Chondrocyte (in vitro differentiated cells): ENCODE results near the gene NTN1. TPM values are rescaled to one million over a fixed set of nuclear protein-coding genes. Genes with fewer than 3 reads are reported as not detected.

Experiments used
- DNase-seq: peaks from one replicate; pipeline ENCODE4 v3.0.0; 2021; ENCODE audit warnings: mixed read lengths, low spot score
- H3K27ac Mint-ChIP-seq: one replicate; pipeline ENCODE4 v1.8.0; 2021; ENCODE audit warnings: mild to moderate bottlenecking, moderate library complexity, mixed read lengths; ENCODE audit not compliant: unreplicated experiment
- H3K27me3 Mint-ChIP-seq: 2 replicates; pipeline ENCODE4 v1.8.0; 2021; ENCODE audit warnings: low read depth, mixed read lengths
- H3K36me3 Mint-ChIP-seq: 2 replicates; pipeline ENCODE4 v1.8.0; 2021; ENCODE audit warnings: low read depth, mixed read lengths
- H3K4me1 Mint-ChIP-seq: 2 replicates; pipeline ENCODE4 v1.8.0; 2021; ENCODE audit warnings: low read depth, mild to moderate bottlenecking, mixed read lengths
- H3K4me3 Mint-ChIP-seq: one replicate; pipeline ENCODE4 v1.8.0; 2021; ENCODE audit warnings: mild to moderate bottlenecking, moderate library complexity, mixed read lengths; ENCODE audit not compliant: unreplicated experiment
- H3K9me3 Mint-ChIP-seq: 2 replicates; pipeline ENCODE4 v1.8.0; 2021; ENCODE audit warnings: low read depth, mixed read lengths
- CTCF ChIP-seq: fragments of 200-600 bp; sonication (generic); IDR thresholded peaks from 2 replicates; pipeline ENCODE4 v1.5.0; 2021; ENCODE audit warnings: antibody characterized with exemption, mild to moderate bottlenecking, moderate library complexity
- total RNA-seq: library from RNA; stranded (reverse); gene quantifications from 3 replicates; pipeline ENCODE4 v1.2.1, GENCODE V29; 2021

Gene NTN1
- total RNA-seq, 1 donor from 2014 or later: 4.0 TPM

- no peak overlapping the region for H3K4me3 Mint-ChIP-seq
- no peak overlapping the region for H3K27ac Mint-ChIP-seq
- no peaks in the 10 kb centered on the region for H3K36me3 Mint-ChIP-seq
- H3K4me1 Mint-ChIP-seq: peaks cover 3% of the 10 kb centered on the region
- no peak for TF ChIP-seq CTCF
- peaks cover 4% of the 10 kb centered on the region for H3K27me3 Mint-ChIP-seq
- no peak for DNase-seq
- peaks cover 2% of the 10 kb centered on the region for H3K9me3 Mint-ChIP-seq
These were observed 149.0 kb downstream of the NTN1 start for GRCh38 chr17:9170336-9170735.

- DNase-seq: no peak
- Mint-ChIP-seq H3K36me3 (no peaks in the 10 kb centered on the region), H3K4me3 (no peak overlapping the region), H3K27me3 (peaks cover 4% of the 10 kb centered on the region), H3K9me3 (peaks cover 2% of the 10 kb centered on the region), H3K27ac (no peak overlapping the region), H3K4me1 (peaks cover 3% of the 10 kb centered on the region)
- TF ChIP-seq CTCF: no peak
These were observed 149.5 kb downstream of the NTN1 start for GRCh38 chr17:9170853-9171252.

- Mint-ChIP-seq H3K27ac (no peak overlapping the region), H3K36me3 (no peaks in the 10 kb centered on the region), H3K27me3 (peaks cover 4% of the 10 kb centered on the region), H3K9me3 (no peaks in the 10 kb centered on the region), H3K4me3 (no peak overlapping the region), H3K4me1 (peaks cover 8% of the 10 kb centered on the region)
- no peak for TF ChIP-seq CTCF
- DNase-seq: no peak
These were observed 152.2 kb downstream of the NTN1 start for GRCh38 chr17:9173386-9173983.

GRCh38 chr17:9174312-9174711, 153.0 kb downstream of the NTN1 start:
- peaks cover 4% of the 10 kb centered on the region for H3K27me3 Mint-ChIP-seq
- no peaks in the 10 kb centered on the region for H3K9me3 Mint-ChIP-seq
- no peak overlapping the region for H3K27ac Mint-ChIP-seq
- peaks cover 11% of the 10 kb centered on the region for H3K4me1 Mint-ChIP-seq
- TF ChIP-seq CTCF: no peak
- H3K36me3 Mint-ChIP-seq: no peaks in the 10 kb centered on the region
- DNase-seq: no peak
- H3K4me3 Mint-ChIP-seq: no peak overlapping the region

- Mint-ChIP-seq H3K4me1 (peaks cover 11% of the 10 kb centered on the region), H3K4me3 (no peak overlapping the region), H3K27me3 (peaks cover 4% of the 10 kb centered on the region), H3K36me3 (no peaks in the 10 kb centered on the region), H3K27ac (no peak overlapping the region), H3K9me3 (no peaks in the 10 kb centered on the region)
- no peak for TF ChIP-seq CTCF
- DNase-seq: no peak
These were observed 153.7 kb downstream of the NTN1 start for GRCh38 chr17:9174779-9175574.
